Measurements from ENCODE around the gene HSPA12B. TPM values are rescaled to one million over a fixed set of nuclear protein-coding genes. Genes with fewer than 3 reads are reported as not detected.

The HSPA12B gene
- total and polyA plus RNA-seq, 3 donors from 2014 or later, result 8.0 to 11.1 (median 10.7) TPM

DNA sequence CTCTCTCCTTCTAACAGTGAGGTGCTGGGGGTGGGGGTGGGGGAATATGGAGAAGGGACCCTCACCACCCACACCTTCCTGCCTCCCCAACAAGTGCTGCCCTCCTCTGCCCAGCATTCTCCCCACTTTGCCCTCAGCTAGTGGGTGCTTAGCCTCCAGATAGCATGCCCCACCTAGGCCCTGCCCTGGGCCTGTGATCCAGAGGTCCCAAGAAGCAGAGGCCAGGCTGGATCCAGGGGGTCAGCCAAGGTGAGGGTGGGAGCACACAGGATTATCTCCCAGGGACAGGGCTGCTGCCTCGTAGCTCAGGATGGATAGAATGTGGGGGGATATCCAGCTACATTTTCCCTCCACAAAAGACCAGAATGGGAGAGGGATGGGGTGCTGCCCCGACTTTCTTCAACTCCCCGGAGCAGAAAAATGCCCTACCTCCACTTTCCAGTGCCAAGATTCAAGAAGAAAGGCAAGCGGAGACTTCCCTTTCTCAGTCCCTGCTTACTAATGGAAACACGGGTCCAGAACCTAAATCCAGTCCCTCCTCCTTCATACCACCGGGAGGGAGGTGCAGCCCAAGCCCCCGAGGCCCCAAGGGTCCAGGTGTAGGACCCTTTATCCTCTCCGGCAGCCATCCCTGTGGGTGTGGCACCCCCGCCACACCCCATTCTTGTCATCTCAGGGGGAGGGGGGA is 34.1 kb downstream of the HSPA12B start:
- Histone ChIP-seq H3K27ac (no peak overlapping the region), H3K4me1 (peaks cover 8% of the 10 kb centered on the region), H3K27me3 (no peaks in the 10 kb centered on the region), H3K36me3 (ENCODE audit: low read depth, missing control alignments) (no peaks in the 10 kb centered on the region), H3K4me3 (peak overlapping the region; percentile 63 to 73), H3K9me3 (no peaks in the 10 kb centered on the region)
- 8 to 15% methylated on average over 6 to 9 of the region's 9 CpGs for WGBS, 2 donors
- intact Hi-C loops (cut with DNase I; ENCODE audit: low total_unique reads), result no loop called here
- no peak for DNase-seq
- no peak for TF ChIP-seq POLR2A (IDR thresholded peaks at IDR 0.05)
- TF ChIP-seq, protein P1, sequence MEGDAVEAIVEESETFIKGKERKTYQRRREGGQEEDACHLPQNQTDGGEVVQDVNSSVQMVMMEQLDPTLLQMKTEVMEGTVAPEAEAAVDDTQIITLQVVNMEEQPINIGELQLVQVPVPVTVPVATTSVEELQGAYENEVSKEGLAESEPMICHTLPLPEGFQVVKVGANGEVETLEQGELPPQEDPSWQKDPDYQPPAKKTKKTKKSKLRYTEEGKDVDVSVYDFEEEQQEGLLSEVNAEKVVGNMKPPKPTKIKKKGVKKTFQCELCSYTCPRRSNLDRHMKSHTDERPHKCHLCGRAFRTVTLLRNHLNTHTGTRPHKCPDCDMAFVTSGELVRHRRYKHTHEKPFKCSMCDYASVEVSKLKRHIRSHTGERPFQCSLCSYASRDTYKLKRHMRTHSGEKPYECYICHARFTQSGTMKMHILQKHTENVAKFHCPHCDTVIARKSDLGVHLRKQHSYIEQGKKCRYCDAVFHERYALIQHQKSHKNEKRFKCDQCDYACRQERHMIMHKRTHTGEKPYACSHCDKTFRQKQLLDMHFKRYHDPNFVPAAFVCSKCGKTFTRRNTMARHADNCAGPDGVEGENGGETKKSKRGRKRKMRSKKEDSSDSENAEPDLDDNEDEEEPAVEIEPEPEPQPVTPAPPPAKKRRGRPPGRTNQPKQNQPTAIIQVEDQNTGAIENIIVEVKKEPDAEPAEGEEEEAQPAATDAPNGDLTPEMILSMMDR (IDR thresholded peaks at IDR 0.05), result no peak

DNA sequence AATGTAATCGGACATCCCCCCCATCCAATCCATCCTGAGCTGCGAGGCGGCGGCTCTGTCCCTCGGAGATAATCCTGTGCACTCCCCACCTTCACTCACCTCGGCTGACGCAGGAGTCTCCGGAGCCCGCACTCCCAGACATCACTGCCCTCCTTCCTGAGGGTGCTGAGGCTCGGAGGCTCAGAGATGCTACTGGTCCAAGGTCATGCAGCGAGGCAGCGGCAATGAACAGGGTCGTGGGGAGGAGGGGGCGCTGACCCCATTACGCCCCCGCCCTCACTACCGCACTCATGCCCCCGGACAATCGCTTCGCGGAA is 34.6 kb downstream of the HSPA12B start:
- no peaks in the 10 kb centered on the region for H3K36me3 ChIP-seq (ENCODE audit: low read depth, missing control alignments)
- intact Hi-C loops (cut with DNase I; ENCODE audit: low total_unique reads), result no loop called here
- 0 to 1% methylated on average over 11 to 21 of the region's 21 CpGs for WGBS, 2 donors
- H3K4me1 ChIP-seq, result peaks cover 8% of the 10 kb centered on the region
- H3K27ac ChIP-seq, result no peak overlapping the region
- no peaks in the 10 kb centered on the region for H3K27me3 ChIP-seq
- H3K9me3 ChIP-seq, result no peaks in the 10 kb centered on the region
- TF ChIP-seq, protein P1 (IDR thresholded peaks at IDR 0.05), result no peak
- TF ChIP-seq POLR2A (IDR thresholded peaks at IDR 0.05), result no peak
- H3K4me3 ChIP-seq, result peak overlapping the region; percentile 63 to 73
- DNase-seq, result no peak

DNA sequence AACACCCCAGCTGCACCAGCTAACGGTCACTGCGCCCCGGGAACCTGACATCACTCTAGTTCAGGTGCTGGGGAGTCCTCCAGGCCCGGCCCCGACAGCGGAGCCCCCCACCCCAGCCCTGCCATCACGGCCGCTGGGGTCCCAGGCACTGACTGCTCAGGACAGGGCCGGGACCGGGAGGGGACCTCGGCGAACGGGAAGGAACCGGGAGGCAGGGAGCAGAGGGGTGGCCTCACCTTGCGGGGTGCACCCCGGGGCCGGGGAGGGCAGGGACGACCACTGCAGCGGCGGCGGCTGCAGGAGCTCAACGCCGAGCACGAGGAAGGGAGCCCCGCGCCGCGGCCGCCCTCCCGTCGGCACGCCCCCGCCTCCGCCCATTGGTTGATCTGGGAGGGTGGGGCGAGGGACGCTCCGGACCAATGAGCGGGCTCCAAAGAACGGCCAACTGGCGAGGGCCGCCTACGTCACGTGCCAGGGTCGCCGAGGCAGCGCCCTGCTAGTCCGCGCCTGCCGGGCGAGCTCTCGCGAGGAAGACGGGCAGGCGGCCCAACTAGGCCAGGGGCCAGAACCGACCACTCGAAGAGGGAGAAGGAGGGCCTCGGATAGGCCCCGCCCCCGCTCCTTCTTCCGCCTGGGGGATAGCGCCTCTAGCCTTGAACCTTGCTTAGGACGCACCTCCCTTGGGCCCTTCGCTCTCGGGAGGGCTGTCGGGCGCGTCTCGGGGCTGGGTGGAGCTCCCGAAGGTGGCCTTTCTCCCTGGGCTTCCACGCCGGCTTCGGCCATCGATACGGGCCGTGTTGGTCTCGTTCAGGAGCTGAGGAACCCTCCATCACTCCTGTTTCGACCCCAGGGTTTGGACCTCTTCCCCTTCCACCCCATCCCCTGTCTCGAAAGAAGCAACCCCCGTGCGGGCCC is 35.2 kb downstream of the HSPA12B start, which contains the start of gene ADISSP:
Gene ADISSP, minus strand, starts transcription at position 327 of the 915 bp plus-strand sequence. CDS start 7,653 bp downstream, outside the sequence.
- H3K27me3 ChIP-seq, result no peaks in the 10 kb centered on the region
- peak; percentile 99 for DNase-seq
- intact Hi-C loops (cut with DNase I; ENCODE audit: low total_unique reads), result no loop called here
- H3K36me3 ChIP-seq (ENCODE audit: low read depth, missing control alignments), result no peaks in the 10 kb centered on the region
- peak within 1 kb of the TSS; percentile 87 to 91 for H3K27ac ChIP-seq
- H3K4me3 ChIP-seq, result peak within 1 kb of the TSS; percentile 63 to 73
- H3K4me1 ChIP-seq, result peaks cover 8% of the 10 kb centered on the region
- 0 to 3% methylated on average over 6 to 55 of the region's 80 CpGs for WGBS, 2 donors
- no peaks in the 10 kb centered on the region for H3K9me3 ChIP-seq
- no peak for TF ChIP-seq POLR2A (IDR thresholded peaks at IDR 0.05)
- TF ChIP-seq, protein P1 (IDR thresholded peaks at IDR 0.05), result no peak

DNA sequence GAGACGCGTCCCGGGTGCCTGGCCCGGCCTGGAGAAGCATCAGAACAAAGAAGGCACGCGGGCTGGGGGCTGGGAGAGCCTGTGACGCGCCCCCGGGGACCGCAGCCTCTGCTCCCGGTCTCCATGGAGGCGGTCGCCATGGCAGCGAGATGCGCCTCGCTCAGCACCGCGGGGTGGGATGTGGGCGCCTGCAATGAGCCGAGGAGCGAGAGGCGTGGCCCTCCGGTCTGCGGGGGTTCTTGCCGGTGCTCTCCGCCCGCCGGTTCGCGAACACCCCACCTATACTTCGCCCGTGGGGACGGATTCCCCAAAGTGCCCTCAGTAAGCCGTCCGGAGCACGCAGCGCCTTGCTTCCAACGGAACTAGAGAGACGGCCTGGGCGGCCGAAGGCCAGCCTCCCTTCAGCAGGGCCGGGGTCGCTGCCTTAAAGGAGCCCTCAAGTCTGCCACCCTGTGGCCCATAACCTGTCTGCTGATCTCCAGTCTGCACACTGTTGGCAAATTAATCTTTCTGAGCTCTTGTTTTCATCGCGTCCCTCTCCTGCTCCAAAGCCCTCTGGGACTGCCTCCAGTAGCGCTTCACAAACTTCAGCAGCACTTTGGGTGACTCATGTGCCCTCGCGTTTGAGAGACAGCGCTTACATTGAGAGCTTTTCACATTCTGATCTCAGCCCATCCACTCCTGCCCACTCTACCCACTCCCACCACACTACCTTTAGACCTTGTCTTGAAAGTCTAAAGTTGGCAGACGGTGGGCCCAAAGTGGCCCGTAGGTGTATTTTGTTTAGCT is 36.1 kb downstream of the HSPA12B start:
- 4 to 5% methylated on average over 16 to 35 of the region's 51 CpGs for WGBS, 2 donors
- Histone ChIP-seq H3K4me1 (peaks cover 8% of the 10 kb centered on the region), H3K27me3 (no peaks in the 10 kb centered on the region), H3K9me3 (no peaks in the 10 kb centered on the region), H3K36me3 (ENCODE audit: low read depth, missing control alignments) (no peaks in the 10 kb centered on the region), H3K4me3 (peak overlapping the region; percentile 63 to 73), H3K27ac (peak overlapping the region; percentile 87 to 91)
- intact Hi-C loops (cut with DNase I; ENCODE audit: low total_unique reads), result no loop called here
- DNase-seq, result peak; percentile 84
- no peak for TF ChIP-seq POLR2A (IDR thresholded peaks at IDR 0.05)
- TF ChIP-seq, protein P1 (IDR thresholded peaks at IDR 0.05), result peak in 2 of 3 experiments; percentile 31 to 34

Measured in testis (tissue), 3 donors.